Measurements from ENCODE around the gene KLK12.

Gene KLK12

GRCh38 chr19:51034704-51035103 lies at the start of gene KLK12:
KLK12 (minus strand) TSS chr19:51035002; CDS start chr19:51034621, 381 bp downstream.
- DNase-seq, result no peak

DNA sequence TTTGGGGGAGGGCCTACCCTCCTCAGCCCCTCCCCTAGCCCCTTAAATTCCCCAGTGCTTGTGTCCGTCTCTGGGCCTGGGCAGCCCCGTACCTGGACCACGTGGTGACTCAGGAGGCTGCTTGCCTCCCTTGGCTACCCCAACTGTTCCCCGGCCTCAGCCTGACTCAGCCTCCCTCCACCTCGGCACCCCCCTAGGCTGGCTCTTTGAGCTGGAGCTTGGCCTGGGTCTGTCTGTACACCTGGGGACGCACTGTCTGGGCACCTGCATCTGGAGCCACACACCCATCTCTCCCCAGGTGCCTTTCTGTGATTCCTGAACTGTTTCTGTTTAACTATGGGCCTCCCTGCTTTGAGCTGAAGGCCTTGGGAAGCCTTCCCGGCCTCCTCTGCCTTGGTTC lies 49.7 kb upstream of the KLK12 start:
- no peak for DNase-seq

DNA sequence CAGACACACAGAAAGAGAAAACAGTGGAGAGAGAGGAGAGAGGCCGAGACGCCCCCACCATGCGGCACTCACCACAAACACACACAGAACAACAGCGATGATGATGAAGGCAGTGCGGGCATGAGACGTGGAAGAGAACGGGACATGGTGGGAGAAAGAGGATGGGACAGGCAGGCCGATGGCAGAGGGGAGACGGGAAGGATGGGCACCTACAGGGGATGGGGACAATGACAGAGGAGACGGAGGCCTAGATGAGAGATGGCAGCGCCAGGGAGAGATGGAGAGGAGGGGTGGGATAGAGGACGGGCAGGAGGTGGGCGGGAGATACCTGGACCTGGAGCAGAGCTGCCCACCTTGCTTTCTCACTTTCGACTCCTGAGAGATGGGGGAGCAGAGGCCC lies 49.0 kb upstream of the KLK12 start:
- no peak for DNase-seq

GRCh38 chr19:51083181-51083580 lies 48.4 kb upstream of the KLK12 start:
- no peak for DNase-seq

GRCh38 chr19:51082611-51083010 lies 47.8 kb upstream of the KLK12 start, which contains the start of gene KLK14:
KLK14 (minus strand) TSS chr19:51082887; CDS start chr19:51082614, 273 bp downstream.
- DNase-seq, result no peak

- DNase-seq, result no peak
Measured at GRCh38 chr19:51081476-51081875, 46.7 kb upstream of the KLK12 start.

- no peak for DNase-seq
Measured at GRCh38 chr19:51079481-51080110, 44.8 kb upstream of the KLK12 start.

- no peak for DNase-seq
Measured at GRCh38 chr19:51078731-51079130, 43.9 kb upstream of the KLK12 start.

DNA sequence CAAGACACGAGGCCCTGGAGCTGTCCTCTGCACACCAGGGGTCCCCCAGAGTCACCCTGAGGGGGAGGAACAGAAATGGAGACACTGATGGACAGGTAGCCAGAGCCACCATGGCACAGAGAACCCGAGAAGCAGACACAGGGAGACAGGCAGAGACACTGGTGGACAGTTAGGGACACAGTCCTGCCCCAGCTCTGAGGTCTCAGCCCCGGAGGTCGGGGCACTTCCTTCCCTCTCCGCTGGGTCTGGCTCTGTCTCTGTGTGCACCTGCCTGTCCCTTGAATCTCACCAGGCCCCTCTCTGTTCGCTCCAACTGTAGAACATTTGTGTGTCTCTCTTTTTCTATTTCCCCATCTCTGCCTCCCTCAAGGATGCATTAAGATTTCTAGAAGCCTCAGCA lies 43.3 kb upstream of the KLK12 start:
- no peak for DNase-seq

GRCh38 chr19:51076631-51077213 lies 41.9 kb upstream of the KLK12 start:
- DNase-seq, result no peak

- DNase-seq, result no peak
Measured at GRCh38 chr19:51075998-51076397, 41.2 kb upstream of the KLK12 start.

DNA sequence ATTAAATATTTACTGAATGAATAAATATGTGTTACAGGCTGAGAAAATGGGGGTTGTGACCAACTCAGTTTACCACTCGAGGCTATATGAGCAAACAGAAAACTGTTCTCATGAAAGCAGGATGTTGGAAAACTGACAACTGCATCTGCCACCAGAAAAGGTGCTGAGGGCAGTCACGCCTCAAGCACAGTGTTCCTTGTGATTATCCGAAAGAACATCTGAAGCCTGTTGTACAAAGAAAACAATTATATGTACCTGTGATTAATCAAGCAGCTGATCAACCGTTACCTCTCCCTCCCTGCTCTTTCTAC lies 36.2 kb upstream of the KLK12 start:
- no peak for DNase-seq

DNA sequence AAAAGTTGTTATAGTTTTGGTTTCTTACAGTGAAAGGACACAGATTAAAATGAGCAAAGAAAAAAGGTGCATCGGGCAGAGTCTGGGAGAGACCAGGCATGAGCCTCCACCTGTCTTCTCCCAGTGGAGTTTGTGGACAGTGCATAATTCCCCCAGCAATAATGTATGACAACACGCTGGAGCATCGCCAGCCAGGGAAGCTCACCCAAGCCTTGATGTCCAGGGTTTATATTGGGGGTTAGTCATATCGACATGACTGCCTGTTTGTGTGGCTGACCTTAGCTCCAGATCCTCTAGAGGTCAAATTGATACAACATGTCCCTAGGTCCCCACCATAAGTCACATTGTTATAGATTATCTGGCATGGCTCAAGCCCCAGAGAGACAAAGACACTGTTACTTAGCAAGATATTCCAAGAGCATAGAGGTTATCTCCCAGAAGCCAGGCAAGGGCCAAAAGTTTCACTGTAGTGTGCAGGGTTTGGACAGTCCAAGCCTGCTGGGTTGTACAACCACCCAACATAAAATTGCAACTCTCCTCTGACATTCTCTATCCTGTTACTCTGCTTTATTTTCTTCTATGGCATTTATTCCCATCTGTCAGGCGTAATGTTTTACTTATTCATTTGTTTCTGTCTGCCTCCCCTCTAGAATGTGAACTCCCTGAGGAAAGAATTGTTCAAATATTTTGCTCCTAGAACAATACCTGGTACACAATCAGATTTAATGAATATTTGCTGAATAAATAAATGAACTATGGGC lies 35.7 kb upstream of the KLK12 start:
- no peak for DNase-seq

- no peak for DNase-seq
Measured at GRCh38 chr19:51066393-51067186, 31.8 kb upstream of the KLK12 start.

DNA sequence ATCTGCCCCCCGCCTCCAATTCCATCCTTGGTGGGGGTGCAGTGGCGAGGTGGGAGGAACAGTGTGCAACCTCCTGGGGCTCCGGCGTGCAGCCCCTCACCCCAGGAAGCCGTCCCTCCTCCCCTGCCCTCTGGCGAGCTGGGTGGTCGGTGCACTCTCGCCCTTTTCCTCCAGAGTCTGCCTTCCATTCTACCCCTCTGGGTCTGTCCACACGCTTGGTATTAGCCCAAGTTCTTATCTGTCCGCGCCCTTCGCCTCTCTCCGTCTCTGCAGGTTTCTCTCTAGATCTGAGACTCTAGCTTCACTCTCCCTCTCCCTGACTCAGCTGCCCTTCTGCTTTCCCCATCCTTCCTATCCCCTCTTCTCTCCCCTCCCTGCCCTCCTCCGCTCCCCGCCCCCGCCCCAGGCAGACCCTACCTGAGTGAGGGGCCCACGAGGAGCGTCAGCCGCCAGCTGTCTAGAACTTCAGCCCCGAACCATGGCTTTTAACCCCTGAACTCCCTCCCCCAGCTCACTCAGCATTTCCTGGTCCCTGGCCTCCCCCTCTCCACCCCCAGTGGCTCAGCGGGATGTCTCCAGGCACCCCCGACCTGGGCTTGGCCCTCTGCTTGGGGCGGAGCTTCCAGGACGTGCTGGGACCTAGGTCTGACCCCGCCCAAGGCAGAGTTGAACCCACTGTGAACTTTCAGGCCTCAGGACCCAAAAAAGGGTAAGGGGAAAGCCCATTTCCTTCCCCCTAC lies 30.6 kb upstream of the KLK12 start:
- DNase-seq, result no peak

DNA sequence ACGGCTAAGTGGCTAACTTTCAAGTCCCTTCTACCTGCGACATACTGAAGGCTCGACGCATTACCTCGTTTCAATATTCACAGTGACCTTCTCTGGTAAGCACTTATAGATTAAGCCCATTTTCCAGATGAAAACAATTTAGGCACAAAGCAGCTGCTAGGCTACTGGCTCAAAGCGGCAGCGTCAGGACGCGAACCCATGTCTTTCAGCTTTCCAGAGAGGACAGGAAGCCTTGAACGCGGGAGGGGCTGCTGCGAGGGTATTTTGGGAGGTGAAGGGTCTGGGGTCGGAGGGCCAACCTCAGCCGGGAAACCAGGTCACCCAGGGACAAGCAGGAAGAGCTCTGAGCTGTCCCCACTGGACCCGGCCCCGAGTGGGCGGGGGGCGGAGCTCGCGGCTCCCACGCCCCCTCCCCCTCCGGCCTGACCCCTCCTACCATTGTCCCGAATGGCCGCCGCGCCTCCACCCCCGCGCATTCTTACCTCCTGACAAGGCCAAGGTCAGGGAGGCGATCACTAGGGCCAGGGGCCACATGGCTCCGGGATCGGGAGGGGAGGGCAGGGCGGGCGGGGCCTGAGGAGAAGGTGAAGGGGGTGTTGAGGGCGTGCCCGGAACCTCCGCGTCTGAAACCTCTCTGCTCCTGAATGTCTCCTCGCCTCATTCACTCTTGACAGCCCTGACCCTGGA lies 29.9 kb upstream of the KLK12 start, which contains the start of gene KLK13:
Gene KLK13, minus strand, starts transcription at position 559 of the 687 bp plus-strand sequence. Its CDS starts 25 bp downstream, at position 534.
- DNase-seq, result no peak

DNA sequence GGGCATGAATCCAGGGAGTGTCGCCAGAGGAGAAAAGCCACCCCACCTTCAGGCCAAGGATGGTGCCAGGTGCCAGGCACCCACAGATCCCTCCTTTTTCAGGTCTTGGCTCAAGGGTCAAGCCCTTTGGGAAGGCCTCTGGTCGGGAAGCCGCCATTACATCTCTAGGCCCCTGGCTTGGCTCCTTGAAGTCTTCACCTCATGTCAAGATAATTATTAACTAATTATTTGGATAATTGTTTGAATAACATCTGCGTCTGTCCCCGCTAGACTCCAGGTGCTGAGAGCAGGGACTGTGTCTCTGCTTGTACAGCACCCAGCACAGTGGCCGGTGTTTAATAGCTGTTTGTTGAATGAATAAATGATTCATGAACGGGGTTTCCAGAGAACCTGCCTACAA lies 28.9 kb upstream of the KLK12 start:
- no peak for DNase-seq

DNA sequence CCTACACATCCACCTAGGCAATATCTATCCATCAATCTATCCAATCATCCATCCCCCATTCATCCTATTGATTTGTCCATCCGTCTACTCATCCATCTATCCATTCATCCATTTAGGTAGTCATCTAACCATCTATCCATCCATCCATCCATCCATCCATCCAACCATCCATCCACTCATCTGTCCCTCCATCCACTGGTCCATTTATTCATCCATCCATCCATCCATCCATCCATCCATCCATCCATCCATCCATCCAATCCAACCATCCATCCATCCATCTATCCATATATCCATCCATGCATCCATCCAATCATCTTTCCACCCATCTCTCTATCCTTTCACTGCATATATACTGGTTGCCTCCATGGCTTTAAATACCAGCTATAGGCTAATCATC lies 26.2 kb upstream of the KLK12 start:
- DNase-seq, result no peak

GRCh38 chr19:51060336-51060735 lies 25.5 kb upstream of the KLK12 start:
- no peak for DNase-seq

DNA sequence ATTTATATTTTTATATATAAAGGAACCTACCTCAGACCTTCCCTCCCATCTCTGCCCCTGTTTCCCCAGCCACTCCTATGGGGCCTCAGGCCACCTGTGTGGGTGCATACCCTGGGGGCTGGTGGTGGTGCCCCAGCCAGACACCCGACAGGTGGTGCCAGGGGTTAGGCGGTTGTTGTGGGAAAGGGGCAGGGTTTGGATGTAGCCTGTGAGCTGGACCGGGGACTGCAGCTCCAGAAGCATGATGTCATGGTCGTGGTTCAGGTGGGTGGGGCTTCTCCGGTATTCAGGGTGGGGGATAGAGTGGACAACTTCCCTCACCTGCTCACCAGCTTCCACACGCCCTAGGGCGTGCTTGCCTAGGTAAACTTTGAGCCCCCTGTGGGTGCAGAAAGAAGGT lies 24.9 kb upstream of the KLK12 start:
- DNase-seq, result no peak

DNA sequence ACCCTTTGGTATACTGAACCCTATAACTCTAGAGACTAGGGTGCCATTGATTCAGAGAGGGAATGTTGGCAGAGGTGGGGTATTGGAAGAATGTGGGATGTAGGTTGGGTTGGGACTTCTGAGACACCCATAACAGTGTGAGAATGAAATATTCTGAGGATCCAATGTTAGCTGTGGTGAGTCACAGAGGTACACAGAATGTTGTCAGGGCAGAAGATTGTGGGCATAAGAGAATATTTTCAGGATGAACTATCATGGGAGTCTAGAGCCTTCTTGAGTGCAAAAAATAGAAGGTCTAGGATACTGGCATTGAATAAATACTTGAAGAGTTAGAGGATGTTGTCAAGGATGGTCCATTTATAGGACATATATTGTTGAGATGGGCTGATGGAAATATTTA lies 21.1 kb upstream of the KLK12 start:
- no peak for DNase-seq

GRCh38 chr19:51047031-51047335 lies 12.2 kb upstream of the KLK12 start:
- no peak for DNase-seq
